Trophoblast cell (in vitro differentiated cells and primary cell): ENCODE results near the gene FBXL19.
"Not testable (repeated sequence)": the region's sequence is repeated elsewhere in the genome, so short reads cannot be mapped to it uniquely, and the experiment has no call there.

ENCODE experiments used
- DNase-seq, 2 donors: peaks; one replicate each; pipeline ENCODE4 v3.0.0-alpha.2; 2016
- H2AFZ ChIP-seq: 2 replicates; pipeline ENCODE4 v1.6.1; 2013; ENCODE audit warnings: low read length, moderate library complexity, mild to moderate bottlenecking; ENCODE audit not compliant: insufficient read depth, poor library complexity
- H2AK5ac ChIP-seq: 2 replicates; pipeline ENCODE4 v1.6.1; 2013; ENCODE audit warnings: mild to moderate bottlenecking, low read length
- H2BK120ac ChIP-seq: 2 replicates; pipeline ENCODE4 v1.6.1; 2013; ENCODE audit warnings: low read length, mild to moderate bottlenecking, moderate library complexity; ENCODE audit not compliant: insufficient read depth, poor library complexity
- H2BK12ac ChIP-seq: 2 replicates; pipeline ENCODE4 v1.6.1; 2013; ENCODE audit warnings: mild to moderate bottlenecking, low read length, moderate library complexity
- H2BK5ac ChIP-seq: 2 replicates; pipeline ENCODE4 v1.6.1; 2013; ENCODE audit warnings: low read length, low read depth, moderate library complexity, mild to moderate bottlenecking; ENCODE audit not compliant: poor library complexity
- H3K14ac ChIP-seq: 2 replicates; pipeline ENCODE4 v1.6.1; 2013; ENCODE audit warnings: mild to moderate bottlenecking, low read length
- H3K18ac ChIP-seq: 2 replicates; pipeline ENCODE4 v1.6.1; 2013; ENCODE audit warnings: mild to moderate bottlenecking, low read length
- H3K23ac ChIP-seq: 2 replicates; pipeline ENCODE4 v1.6.1; 2013; ENCODE audit warnings: low read length
- H3K27ac ChIP-seq: 2 replicates; pipeline ENCODE4 v1.5.1; 2013; ENCODE audit warnings: low read depth, mild to moderate bottlenecking, inconsistent platforms, low read length, moderate library complexity
- H3K27me3 ChIP-seq: 2 replicates; pipeline ENCODE4 v1.6.1; 2013; ENCODE audit warnings: inconsistent platforms, mild to moderate bottlenecking, low read length, moderate library complexity; ENCODE audit not compliant: insufficient read depth
- H3K36me3 ChIP-seq, 2 experiments: 1 replicate in 1 of 2; 2 replicates in 1 of 2; pipeline ENCODE4 v1.6.1; 2013; ENCODE audit warnings: low read length in 2 of 2, mild to moderate bottlenecking in 2 of 2, moderate library complexity in 1 of 2; ENCODE audit not compliant: insufficient read depth in 2 of 2, control insufficient read depth in 1 of 2
- H3K4ac ChIP-seq: 2 replicates; pipeline ENCODE4 v1.6.1; 2013; ENCODE audit warnings: low read depth, mild to moderate bottlenecking, low read length, moderate library complexity
- H3K4me1 ChIP-seq, 2 experiments: 1 replicate in 1 of 2; 2 replicates in 1 of 2; pipeline ENCODE4 v1.6.1; 2013; ENCODE audit warnings: low read length in 2 of 2, mild to moderate bottlenecking in 2 of 2, moderate library complexity in 1 of 2; ENCODE audit not compliant: insufficient read depth in 2 of 2, control insufficient read depth in 1 of 2
- H3K4me2 ChIP-seq: 2 replicates; pipeline ENCODE4 v1.6.1; 2013; ENCODE audit warnings: inconsistent platforms, mild to moderate bottlenecking, low read length, moderate library complexity
- H3K4me3 ChIP-seq: 2 replicates; pipeline ENCODE4 v1.5.1; 2013; ENCODE audit warnings: mild to moderate bottlenecking, low read depth, low read length, inconsistent platforms
- H3K79me1 ChIP-seq: one replicate; pipeline ENCODE4 v1.6.1; 2013; ENCODE audit warnings: low read length
- H3K79me2 ChIP-seq: 2 replicates; pipeline ENCODE4 v1.6.1; 2013; ENCODE audit warnings: low read length, mild to moderate bottlenecking; ENCODE audit not compliant: control insufficient read depth, insufficient read depth, poor library complexity
- H3K9ac ChIP-seq: 2 replicates; pipeline ENCODE4 v1.6.1; 2013; ENCODE audit warnings: mild to moderate bottlenecking, low read length
- H3K9me3 ChIP-seq: 2 replicates; pipeline ENCODE4 v1.6.1; 2013; ENCODE audit warnings: low read depth, mild to moderate bottlenecking, control low read depth, inconsistent platforms, low read length; ENCODE audit not compliant: insufficient read depth
- H4K12ac ChIP-seq: 2 replicates; pipeline ENCODE4 v1.6.1; 2013; ENCODE audit warnings: low read depth, mild to moderate bottlenecking, low read length, moderate library complexity
- H4K8ac ChIP-seq: 2 replicates; pipeline ENCODE4 v1.6.1; 2013; ENCODE audit warnings: low read depth, mild to moderate bottlenecking, low read length, moderate library complexity
- H4K91ac ChIP-seq: one replicate; pipeline ENCODE4 v1.6.1; 2013; ENCODE audit warnings: low read depth, mild to moderate bottlenecking, low read length, moderate library complexity
- whole genome bisulfite sequencing: extraction: QIAGEN DNeasy Blood & Tissue Kit; methylation state at CpG from one replicate; pipeline ENCODE4 v1.1.7; 2013; ENCODE audit warnings: missing lambda C conversion rate; ENCODE audit not compliant: insufficient read length, insufficient coverage; ENCODE audit errors: extremely low coverage; 5-methylcytosine and 5-hydroxymethylcytosine counted together

FBXL19 gene

GRCh38 chr16:30889721-30890120 lies 33.7 kb upstream of the FBXL19 start:
- H2AK5ac ChIP-seq, result no peak overlapping the region
- H2BK5ac ChIP-seq, result no peak overlapping the region

GRCh38 chr16:30891043-30891823 lies 32.1 kb upstream of the FBXL19 start:
- Histone ChIP-seq H3K79me1 (peaks cover 16% of the 10 kb centered on the region), H3K36me3 (peaks cover 26 to 29% of the 10 kb centered on the region in 2 experiments), H3K4me1 (peaks cover 17 to 24% of the 10 kb centered on the region in 2 experiments), H3K79me2 (peaks cover 14% of the 10 kb centered on the region)
- not testable (repeated sequence) for H4K91ac ChIP-seq, H2BK12ac ChIP-seq, H2AK5ac ChIP-seq, H3K18ac ChIP-seq, H4K8ac ChIP-seq, H3K27ac ChIP-seq, H4K12ac ChIP-seq, H3K4me3 ChIP-seq, H3K23ac ChIP-seq, H3K4me2 ChIP-seq, H3K9ac ChIP-seq, DNase-seq, H3K27me3 ChIP-seq, H2AFZ ChIP-seq, H2BK120ac ChIP-seq, H3K4ac ChIP-seq, H3K14ac ChIP-seq, H2BK5ac ChIP-seq, H3K9me3 ChIP-seq
- no CpG with 5 or more reads among the region's 15 CpGs for WGBS

More at GRCh38 chr16:30889721-30890120, 33.7 kb upstream of the FBXL19 start:
- H3K9me3 ChIP-seq, result no peaks in the 10 kb centered on the region
- H4K12ac ChIP-seq, result no peak overlapping the region
- H3K4me3 ChIP-seq, result no peak overlapping the region
- H3K27me3 ChIP-seq, result no peaks in the 10 kb centered on the region
- H3K4me1 ChIP-seq, result peaks cover 18% of the 10 kb centered on the region in 2 experiments
- no peak overlapping the region for H3K18ac ChIP-seq
- H3K79me1 ChIP-seq, result peaks cover 8% of the 10 kb centered on the region
- no peak overlapping the region for H3K14ac ChIP-seq
- H3K23ac ChIP-seq, result no peak overlapping the region
- peaks cover 29 to 34% of the 10 kb centered on the region in 2 experiments for H3K36me3 ChIP-seq
- H3K79me2 ChIP-seq, result peaks cover 11% of the 10 kb centered on the region
- no peak overlapping the region for H3K4ac ChIP-seq
- no peak overlapping the region for H4K91ac ChIP-seq
- H2BK12ac ChIP-seq, result no peak overlapping the region
- no CpG with 5 or more reads among the region's 5 CpGs for WGBS
- DNase-seq, result no peak
- no peak overlapping the region for H3K4me2 ChIP-seq
- H2BK120ac ChIP-seq, result no peak overlapping the region
- H3K9ac ChIP-seq, result no peak overlapping the region
- no peak overlapping the region for H2AFZ ChIP-seq
- no peak overlapping the region for H4K8ac ChIP-seq
- no peak overlapping the region for H3K27ac ChIP-seq

DNA sequence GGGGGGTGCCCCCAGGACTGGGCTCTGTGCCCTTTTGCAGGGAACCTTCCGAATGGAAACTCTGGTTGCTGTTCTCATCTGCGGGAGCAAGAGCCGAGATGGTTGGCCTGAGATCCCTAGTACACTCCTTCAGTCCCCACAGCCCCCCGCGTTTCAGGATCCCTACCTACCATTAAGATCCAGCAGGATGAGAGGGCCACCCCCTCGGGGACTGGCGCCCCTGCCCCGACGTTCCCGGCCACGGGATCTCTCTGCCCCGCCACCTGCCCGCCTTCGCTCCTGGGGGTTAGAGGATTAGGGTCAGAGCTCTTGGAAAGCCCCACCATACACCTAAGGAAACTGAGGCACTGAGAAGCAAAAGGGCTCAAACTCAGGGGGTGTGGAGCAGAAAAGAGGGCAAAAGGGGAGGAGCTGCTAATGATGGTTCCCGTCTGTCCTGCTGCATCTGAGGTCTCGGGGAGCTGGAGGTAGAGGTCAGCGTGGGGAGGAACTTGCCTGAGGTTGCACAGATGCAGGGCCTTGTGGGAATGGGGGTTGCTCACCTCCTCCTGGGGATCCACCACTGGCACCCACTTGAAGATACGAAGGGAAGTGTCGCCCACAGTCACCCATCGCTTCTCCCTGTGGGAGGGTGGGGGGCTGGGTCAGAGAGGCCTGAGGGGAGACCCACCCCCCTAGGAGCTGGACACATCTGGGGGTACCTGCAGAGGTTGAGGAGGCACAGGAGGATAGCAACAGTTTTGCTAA lies 30.5 kb upstream of the FBXL19 start:
- H3K23ac ChIP-seq, result no peak overlapping the region
- H4K12ac ChIP-seq, result peak overlapping the region; percentile 20
- peak overlapping the region; percentile 8 for H3K18ac ChIP-seq
- peaks cover 17% of the 10 kb centered on the region in 2 experiments for H3K36me3 ChIP-seq
- WGBS, result no CpG with 5 or more reads among the region's 20 CpGs
- peak overlapping the region; percentile 17 for H4K8ac ChIP-seq
- peaks cover 2% of the 10 kb centered on the region for H3K9me3 ChIP-seq
- peak overlapping the region; percentile 65 for H4K91ac ChIP-seq
- peak overlapping the region; percentile 10 for H2AK5ac ChIP-seq
- peak overlapping the region; percentile 3 for H3K4ac ChIP-seq
- H3K4me1 ChIP-seq, result peaks cover 17 to 28% of the 10 kb centered on the region in 2 experiments
- H3K79me1 ChIP-seq, result peaks cover 22% of the 10 kb centered on the region
- peaks cover 18% of the 10 kb centered on the region for H3K79me2 ChIP-seq
- peak overlapping the region; percentile 83 for H3K4me3 ChIP-seq
- peak overlapping the region; percentile 6 for H2AFZ ChIP-seq
- peak overlapping the region; percentile 77 for H3K9ac ChIP-seq
- no peak overlapping the region for H2BK120ac ChIP-seq
- H2BK12ac ChIP-seq, result no peak overlapping the region
- H3K14ac ChIP-seq, result peak overlapping the region; percentile 47
- no peak overlapping the region for H3K27ac ChIP-seq
- no peak for DNase-seq
- no peak overlapping the region for H2BK5ac ChIP-seq
- no peaks in the 10 kb centered on the region for H3K27me3 ChIP-seq
- peak overlapping the region; percentile 84 for H3K4me2 ChIP-seq

DNA sequence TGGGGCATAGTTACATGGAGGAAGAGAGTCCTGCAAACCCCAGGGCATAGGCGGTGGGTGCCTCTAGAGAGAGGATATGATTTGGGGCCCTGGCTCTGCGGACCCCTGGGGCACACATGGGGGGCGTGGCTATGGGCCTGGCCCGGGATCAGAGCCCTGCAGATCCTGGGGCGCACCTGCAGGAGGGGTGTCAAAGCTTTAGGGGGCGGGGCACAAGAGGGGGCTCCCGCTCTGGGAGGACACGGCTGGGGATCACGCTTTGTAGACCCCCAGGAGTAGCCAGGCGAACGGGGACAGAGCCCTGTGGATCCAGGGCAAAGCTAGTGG lies 30.0 kb upstream of the FBXL19 start:
- Histone ChIP-seq H3K79me2 (peaks cover 18% of the 10 kb centered on the region), H2AFZ (peak overlapping the region; percentile 6), H3K4me1 (peaks cover 17 to 28% of the 10 kb centered on the region in 2 experiments), H3K9ac (peak overlapping the region; percentile 77), H2AK5ac (peak overlapping the region; percentile 10), H3K27me3 (no peaks in the 10 kb centered on the region), H4K12ac (peak overlapping the region; percentile 20), H3K4me3 (peak overlapping the region; percentile 83), H3K23ac (no peak overlapping the region), H3K14ac (peak overlapping the region; percentile 47), H2BK5ac (peak overlapping the region; percentile 1), H3K18ac (peak overlapping the region; percentile 8), H3K4me2 (peak overlapping the region; percentile 84), H3K79me1 (peaks cover 22% of the 10 kb centered on the region), H3K9me3 (peaks cover 2% of the 10 kb centered on the region), H4K91ac (peak overlapping the region; percentile 65), H3K27ac (peak overlapping the region; percentile 85), H3K36me3 (peaks cover 15% of the 10 kb centered on the region in 2 experiments), H2BK120ac (peak overlapping the region; percentile 5), H3K4ac (peak overlapping the region; percentile 3), H2BK12ac (no peak overlapping the region), H4K8ac (peak overlapping the region; percentile 67)
- DNase-seq, result no peak
- no CpG with 5 or more reads among the region's 11 CpGs for WGBS
